Effector memory CD4-positive, alpha-beta T cell (primary cell): ENCODE data around the gene SHISAL2B.

Experiments
- DNase-seq, 3 donors: peaks; one replicate each; pipeline ENCODE4 v3.0.0-alpha.2; 2020
- H3K27ac ChIP-seq: 2 replicates; pipeline ENCODE4 v1.7.0; 2013; ENCODE audit warnings: mild to moderate bottlenecking, low read length, moderate library complexity; ENCODE audit not compliant: insufficient read depth, poor library complexity, severe bottlenecking
- H3K27me3 ChIP-seq: replicated peaks from 2 replicates; pipeline ENCODE4 v1.7.0; 2013; ENCODE audit warnings: mild to moderate bottlenecking, low read length; ENCODE audit not compliant: insufficient read depth, control insufficient read depth, poor library complexity, severe bottlenecking
- H3K36me3 ChIP-seq: 2 replicates; pipeline ENCODE4 v1.7.0; 2013; ENCODE audit warnings: mild to moderate bottlenecking, low read length, moderate library complexity; ENCODE audit not compliant: control insufficient read depth, insufficient read depth
- H3K4me1 ChIP-seq: 2 replicates; pipeline ENCODE4 v1.7.0; 2013; ENCODE audit warnings: low read length, mild to moderate bottlenecking; ENCODE audit not compliant: control insufficient read depth, insufficient read depth, poor library complexity, severe bottlenecking
- H3K4me3 ChIP-seq: 2 replicates; pipeline ENCODE4 v1.7.0; 2013; ENCODE audit warnings: low read length, low read depth, mild to moderate bottlenecking; ENCODE audit not compliant: insufficient read depth, poor library complexity, severe bottlenecking
- H3K9me3 ChIP-seq: 2 replicates; pipeline ENCODE4 v1.7.0; 2013; ENCODE audit warnings: mild to moderate bottlenecking, low read length, moderate library complexity; ENCODE audit not compliant: control insufficient read depth

Gene SHISAL2B

DNA sequence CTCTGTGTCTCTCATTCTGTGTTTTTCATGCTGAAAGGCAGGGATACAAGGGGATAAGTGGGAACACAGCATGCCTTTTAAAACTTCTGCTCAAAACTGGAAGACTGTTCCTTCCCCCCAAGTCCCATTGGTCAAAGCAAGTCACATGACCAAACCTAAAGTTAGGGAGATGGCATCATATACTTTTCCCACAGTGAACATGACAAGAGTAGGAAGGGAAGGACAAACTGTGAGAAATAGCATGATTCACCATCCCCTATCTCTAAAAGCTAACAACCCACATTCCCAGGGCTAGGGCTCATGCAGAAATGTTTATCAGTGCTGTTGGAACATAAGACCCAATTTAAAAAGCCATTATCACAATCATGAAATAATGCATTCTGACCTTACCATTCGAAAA is 24.2 kb upstream of the SHISAL2B start:
- DNase-seq: no peak
- Histone ChIP-seq H3K9me3 (no peaks in the 10 kb centered on the region), H3K4me3 (no peak overlapping the region), H3K27ac (no peak overlapping the region), H3K4me1 (no peaks in the 10 kb centered on the region), H3K27me3 (no peaks in the 10 kb centered on the region), H3K36me3 (no peaks in the 10 kb centered on the region)

DNA sequence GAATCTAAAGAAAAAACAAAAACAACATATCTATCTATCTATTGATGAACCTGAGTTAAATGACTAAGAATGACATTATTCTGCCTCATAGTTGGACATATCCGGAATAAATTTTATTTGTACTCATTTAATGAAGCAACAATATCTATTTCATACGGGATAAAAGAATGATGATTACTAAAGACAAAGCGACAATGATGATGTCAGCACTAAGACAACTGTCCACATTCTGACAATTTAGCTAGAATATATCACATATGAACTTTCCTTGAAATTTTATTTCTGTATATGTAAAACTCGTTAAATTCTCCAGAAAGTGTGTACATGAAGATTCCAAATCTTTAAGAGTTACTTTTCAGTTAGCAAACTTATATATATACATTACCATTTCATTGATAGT is 23.2 kb upstream of the SHISAL2B start:
- Histone ChIP-seq H3K36me3 (no peaks in the 10 kb centered on the region), H3K4me3 (no peak overlapping the region), H3K27ac (no peak overlapping the region), H3K9me3 (no peaks in the 10 kb centered on the region), H3K4me1 (no peaks in the 10 kb centered on the region), H3K27me3 (no peaks in the 10 kb centered on the region)
- no peak for DNase-seq

DNA sequence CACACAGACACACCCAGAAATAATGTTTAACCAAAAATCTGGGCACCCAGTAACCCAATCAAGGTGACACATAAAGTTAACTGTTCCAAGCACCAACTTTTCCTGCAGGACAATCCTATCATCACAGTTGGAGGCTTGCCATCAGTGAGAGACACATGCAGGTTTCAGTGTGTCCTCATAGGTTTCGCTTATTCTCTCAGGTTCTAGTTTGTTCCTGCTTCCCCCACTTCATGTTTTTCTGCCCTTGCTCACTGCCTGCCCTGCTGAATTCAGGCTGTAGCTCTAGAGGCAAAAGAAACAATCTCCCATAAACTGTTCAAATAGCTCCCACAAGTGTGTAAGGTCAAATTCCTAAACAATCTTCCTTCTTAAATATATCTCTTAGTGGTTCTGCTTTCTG is 20.0 kb upstream of the SHISAL2B start:
- H3K9me3 ChIP-seq: no peaks in the 10 kb centered on the region

DNA sequence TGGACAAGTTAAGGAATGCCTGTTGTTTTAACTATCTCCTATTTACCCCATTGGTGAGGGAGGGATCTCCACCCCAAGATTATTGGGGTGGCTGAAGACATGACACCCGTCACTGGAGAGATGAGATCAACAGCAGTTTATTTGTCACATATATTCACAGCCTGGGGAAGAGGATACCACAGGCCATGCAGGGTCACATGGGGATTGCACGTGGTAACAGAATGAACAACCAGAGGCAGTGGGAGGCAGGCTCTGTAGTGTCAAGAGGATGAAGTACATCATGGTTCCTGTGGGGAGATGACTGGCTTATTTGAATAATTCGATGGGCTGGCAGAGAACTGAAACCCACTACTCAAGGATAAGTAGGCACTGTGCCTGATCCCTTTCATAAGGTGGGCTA is 18.6 kb upstream of the SHISAL2B start:
- no peaks in the 10 kb centered on the region for H3K9me3 ChIP-seq
- no peak for DNase-seq

More for the DNA sequence above, 20.0 kb upstream of the SHISAL2B start:
- Histone ChIP-seq H3K4me1 (no peaks in the 10 kb centered on the region), H3K36me3 (no peaks in the 10 kb centered on the region), H3K27ac (no peak overlapping the region), H3K4me3 (no peak overlapping the region), H3K27me3 (no peaks in the 10 kb centered on the region)
- no peak for DNase-seq

DNA sequence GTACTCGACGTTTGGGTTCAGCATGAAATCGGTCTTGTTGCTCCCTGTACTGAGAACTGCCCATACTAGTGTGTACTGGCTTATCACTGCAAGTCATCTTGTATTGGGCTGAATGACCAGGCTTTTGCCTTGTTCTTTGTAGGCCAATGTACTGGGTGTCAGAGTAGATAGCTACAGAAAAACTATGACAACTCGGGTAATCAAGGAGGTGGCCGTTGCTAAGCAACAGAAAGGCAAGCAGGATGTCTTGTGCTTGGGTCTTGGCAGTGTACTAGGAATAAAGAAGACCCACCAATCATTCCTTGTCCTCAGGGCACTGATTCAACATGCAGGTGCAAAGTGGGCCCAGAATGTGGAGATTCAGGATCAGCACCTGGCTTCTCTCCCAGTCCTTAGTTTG is 11.9 kb upstream of the SHISAL2B start:
- Histone ChIP-seq H3K36me3 (no peaks in the 10 kb centered on the region), H3K9me3 (no peaks in the 10 kb centered on the region), H3K4me1 (no peaks in the 10 kb centered on the region), H3K4me3 (no peak overlapping the region), H3K27me3 (no peaks in the 10 kb centered on the region), H3K27ac (no peak overlapping the region)
- no peak for DNase-seq

More for the DNA sequence above, 18.6 kb upstream of the SHISAL2B start:
- H3K27ac ChIP-seq: no peak overlapping the region
- H3K27me3 ChIP-seq: no peaks in the 10 kb centered on the region
- no peaks in the 10 kb centered on the region for H3K4me1 ChIP-seq
- no peak overlapping the region for H3K4me3 ChIP-seq
- no peaks in the 10 kb centered on the region for H3K36me3 ChIP-seq

DNA sequence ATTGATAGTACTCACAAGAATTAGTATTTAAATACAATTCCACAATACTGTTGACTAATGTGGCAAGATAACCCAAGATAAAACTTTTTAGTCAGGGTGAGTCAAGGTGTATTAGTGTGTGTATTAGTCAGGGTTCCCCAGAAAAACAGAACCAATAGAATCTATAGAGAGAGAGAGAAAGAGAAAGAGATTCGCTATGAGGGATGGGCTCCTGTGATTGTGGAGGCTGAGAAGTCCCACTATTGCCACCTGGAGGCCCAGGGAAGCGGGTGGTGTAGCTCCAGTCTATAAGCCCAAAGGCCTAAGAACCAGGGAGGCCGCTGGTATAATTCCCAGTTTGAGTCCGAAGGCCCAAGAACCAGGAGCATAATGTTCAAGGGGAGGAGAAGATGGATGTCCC is 10.0 kb upstream of the SHISAL2B start:
- Histone ChIP-seq H3K4me1 (no peaks in the 10 kb centered on the region), H3K9me3 (no peaks in the 10 kb centered on the region), H3K4me3 (no peak overlapping the region), H3K27me3 (no peaks in the 10 kb centered on the region), H3K27ac (no peak overlapping the region), H3K36me3 (no peaks in the 10 kb centered on the region)
- DNase-seq: no peak

DNA sequence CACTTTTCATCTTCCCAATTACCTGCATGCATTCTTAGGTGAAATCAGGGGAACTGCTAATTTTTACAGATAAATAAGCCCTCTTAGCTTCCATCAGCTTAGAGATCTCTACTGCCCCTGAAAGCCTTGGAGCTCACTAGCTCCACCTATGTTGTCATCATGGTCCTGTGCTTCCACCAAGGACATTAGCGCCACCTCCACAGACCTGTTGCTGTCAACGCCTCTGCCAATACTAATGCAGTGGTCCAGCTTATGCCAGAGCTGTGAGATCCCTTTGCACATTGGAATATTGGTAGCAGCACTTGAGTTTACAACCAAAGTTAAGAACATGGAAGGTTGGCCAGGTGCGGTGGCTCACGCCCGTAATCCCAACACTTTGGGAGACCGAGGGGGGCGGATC is 7.7 kb upstream of the SHISAL2B start:
- Histone ChIP-seq H3K27me3 (no peaks in the 10 kb centered on the region), H3K4me1 (no peaks in the 10 kb centered on the region), H3K36me3 (no peaks in the 10 kb centered on the region), H3K4me3 (no peak overlapping the region), H3K9me3 (no peaks in the 10 kb centered on the region), H3K27ac (no peak overlapping the region)
- DNase-seq: no peak

DNA sequence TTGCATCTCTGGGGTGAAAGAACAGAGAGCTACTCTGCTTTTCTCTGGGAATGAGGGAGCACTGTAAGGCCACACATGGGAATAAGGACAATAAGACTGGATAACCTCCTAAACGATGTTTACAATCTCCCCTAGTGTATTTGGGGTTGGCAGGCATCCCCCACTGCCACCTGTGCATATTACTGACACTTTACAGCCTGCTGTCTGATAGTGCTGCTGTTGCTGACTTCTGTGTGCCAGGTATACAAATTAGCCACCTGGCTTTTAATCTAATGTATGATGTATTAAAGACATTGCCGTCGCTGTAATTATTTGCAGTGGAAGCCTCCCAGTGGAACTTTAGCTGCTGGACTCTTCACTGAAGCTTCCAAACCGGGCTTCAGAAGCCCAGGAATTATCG is 4.4 kb upstream of the SHISAL2B start:
- H3K27ac ChIP-seq: no peak overlapping the region
- H3K4me3 ChIP-seq: no peak overlapping the region
- H3K36me3 ChIP-seq: no peaks in the 10 kb centered on the region
- DNase-seq: no peak
- H3K4me1 ChIP-seq: peaks cover 5% of the 10 kb centered on the region
- H3K9me3 ChIP-seq: no peaks in the 10 kb centered on the region
- peaks cover 6% of the 10 kb centered on the region for H3K27me3 ChIP-seq

DNA sequence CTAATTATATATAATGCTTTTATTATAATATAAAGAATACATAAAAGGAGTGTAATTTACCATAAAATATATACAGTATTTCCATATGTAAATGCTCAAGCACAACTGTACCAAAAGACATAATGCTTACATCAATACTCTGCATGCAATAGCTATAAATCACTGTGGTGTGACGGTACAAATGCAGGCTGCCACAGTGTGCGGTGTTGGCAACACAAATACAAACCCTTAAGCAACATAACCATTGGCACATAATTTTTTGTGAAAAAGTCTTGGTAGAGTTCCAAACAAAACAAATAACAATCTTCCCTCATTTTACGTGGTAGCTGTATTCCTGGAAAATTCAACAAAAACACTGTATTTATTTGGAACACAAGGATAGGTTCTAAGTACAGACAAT is 1.9 kb upstream of the SHISAL2B start:
- Histone ChIP-seq H3K9me3 (no peaks in the 10 kb centered on the region), H3K36me3 (no peaks in the 10 kb centered on the region), H3K4me3 (no peak overlapping the region), H3K4me1 (peaks cover 5% of the 10 kb centered on the region), H3K27ac (no peak overlapping the region), H3K27me3 (peaks cover 6% of the 10 kb centered on the region)
- DNase-seq: no peak

DNA sequence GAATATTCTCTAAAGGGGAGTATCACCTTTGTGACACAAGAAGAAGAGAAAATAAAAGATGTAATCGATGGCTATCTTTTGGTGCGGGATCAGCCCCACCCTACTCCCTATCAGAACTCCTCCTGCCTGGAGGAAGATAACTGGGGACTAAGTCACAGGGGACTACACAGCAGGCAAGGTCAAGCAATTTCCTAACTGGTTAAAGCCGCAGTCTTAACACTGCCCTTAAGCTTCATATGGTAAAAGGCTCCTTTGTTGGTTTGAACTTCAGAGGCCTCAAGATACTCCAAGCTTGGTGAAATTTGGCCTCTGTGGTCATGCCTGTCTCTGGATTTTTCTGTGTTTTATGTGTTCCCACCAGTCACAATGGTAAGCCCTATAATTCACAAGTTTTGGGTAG is 1.3 kb upstream of the SHISAL2B start:
- Histone ChIP-seq H3K9me3 (no peaks in the 10 kb centered on the region), H3K36me3 (no peaks in the 10 kb centered on the region), H3K27ac (no peak overlapping the region), H3K27me3 (peaks cover 6% of the 10 kb centered on the region), H3K4me3 (no peak overlapping the region), H3K4me1 (peaks cover 5% of the 10 kb centered on the region)
- DNase-seq: no peak

DNA sequence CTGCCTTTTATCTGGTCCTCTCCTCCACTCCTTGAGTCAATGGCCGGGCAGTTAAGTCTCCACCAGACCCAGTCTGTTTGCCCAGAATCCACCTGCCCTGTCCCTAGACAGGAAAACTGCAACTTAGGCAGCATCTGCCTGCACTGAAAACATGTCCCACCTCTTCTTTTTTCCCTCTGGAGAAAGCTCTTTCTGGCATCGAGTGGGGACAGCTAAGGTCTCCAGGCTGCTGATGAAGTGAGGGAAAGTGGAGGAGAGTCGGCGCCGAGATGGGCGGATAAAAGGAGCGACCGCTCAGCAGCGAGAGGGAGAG is 243 bp upstream of the SHISAL2B start:
- Histone ChIP-seq H3K4me3 (no peak overlapping the region), H3K9me3 (no peaks in the 10 kb centered on the region), H3K27me3 (peaks cover 6% of the 10 kb centered on the region), H3K4me1 (peaks cover 5% of the 10 kb centered on the region), H3K27ac (no peak overlapping the region), H3K36me3 (no peaks in the 10 kb centered on the region)
- DNase-seq: no peak
